ENCODE data around the gene STRIP2. TPM values are rescaled to one million over a fixed set of nuclear protein-coding genes. Genes with fewer than 3 reads are reported as not detected.
"Not testable (repeated sequence)": the region's sequence is repeated elsewhere in the genome, so short reads cannot be mapped to it uniquely, and the experiment has no call there.

The STRIP2 gene
- total and polyA plus RNA-seq, 7 experiments from 2014 or later = 0.14 to 21.4 (median 0.27) TPM; not detected in 3

- POLR2A ChIA-PET = no interaction called here
- Mint-ChIP-seq H3K4me3 (no peak overlapping the region), H3K27ac (no peak overlapping the region), H3K27me3 (peaks cover 0 to 2% (median 0%) of the 10 kb centered on the region in 5 donors), H3K4me1 (peaks cover 0 to 13% (median 5%) of the 10 kb centered on the region in 7 donors), H3K36me3 (no peaks in the 10 kb centered on the region), H3K9me3 (no peaks in the 10 kb centered on the region)
- intact Hi-C loops (cut with micrococcal nuclease) = no loop called here
- Histone ChIP-seq H3K9me3 (ENCODE audit: control insufficient read depth in 2 of 3, low read length in 3 of 3) (no peaks in the 10 kb centered on the region), H3K27ac (ENCODE audit: low read depth, low read length) (no peak overlapping the region), H3K4me3 (ENCODE audit: low read length) (no peak overlapping the region), H3K4me1 (ENCODE audit: control insufficient read depth in 2 of 2, insufficient read depth in 2 of 2, low read length in 2 of 2) (peaks cover 0 to 15% of the 10 kb centered on the region in 2 donors), H3K27me3 (ENCODE audit: control insufficient read depth in 2 of 2, insufficient read depth in 2 of 2, low read length in 2 of 2) (no peaks in the 10 kb centered on the region), H3K36me3 (ENCODE audit: control insufficient read depth in 2 of 3, insufficient read depth in 3 of 3, low read length in 3 of 3) (no peaks in the 10 kb centered on the region)
- CTCF ChIA-PET = no interaction called here
- ATAC-seq = no peak
- no peak for DNase-seq
These were observed 98.1 kb downstream of the STRIP2 start for GRCh38 chr7:129532375-129532774.

DNA sequence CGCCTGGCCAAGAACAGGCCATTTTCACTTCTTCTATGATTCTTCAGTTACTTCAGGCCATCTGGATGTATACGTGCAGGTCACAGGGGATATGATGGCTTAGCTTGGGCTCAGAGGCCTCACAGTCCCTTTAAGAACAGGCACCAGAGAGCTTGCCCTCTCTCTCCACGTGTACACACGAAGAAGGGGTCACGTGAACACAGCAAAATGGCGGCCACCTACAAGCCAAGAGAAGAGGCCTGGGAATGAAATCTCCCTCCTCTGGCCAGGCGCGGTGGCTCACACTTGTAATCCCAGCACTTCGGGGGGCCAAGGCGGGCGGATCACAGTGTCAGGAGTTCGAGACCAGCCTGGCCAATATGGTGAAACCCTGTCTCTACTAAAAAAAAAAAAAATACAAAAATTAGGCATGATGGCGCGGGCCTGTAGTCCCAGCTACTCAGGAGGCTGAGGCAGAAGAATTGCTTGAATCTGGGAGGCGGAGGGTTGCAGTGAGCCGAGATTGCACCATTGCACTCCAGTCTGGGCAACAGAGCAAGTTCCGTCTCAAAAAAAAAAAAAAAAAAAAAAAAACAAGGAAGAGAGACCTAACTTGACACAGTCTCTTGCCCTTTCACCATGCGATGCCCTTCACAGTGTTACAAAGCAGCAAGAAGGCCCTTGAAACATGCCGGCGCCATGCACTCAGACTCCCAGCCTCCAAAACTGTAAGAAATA is 100.5 kb downstream of the STRIP2 start:
- POLR2A ChIA-PET = interaction anchor here (0.6 kb wide), 1 partner anchor 1116 kb away, joined by 3 read pairs; no protein-coding TSS in a partner anchor
- peaks cover 0 to 13% (median 5%) of the 10 kb centered on the region in 7 donors for H3K4me1 Mint-ChIP-seq
- H3K4me1 ChIP-seq (ENCODE audit: control insufficient read depth in 2 of 2, insufficient read depth in 2 of 2, low read length in 2 of 2) = peaks cover 0 to 15% of the 10 kb centered on the region in 2 donors
- H3K4me3 Mint-ChIP-seq; H3K27me3 Mint-ChIP-seq; DNase-seq; H3K27ac ChIP-seq (ENCODE audit: low read depth, low read length); H3K9me3 Mint-ChIP-seq; H3K36me3 ChIP-seq (ENCODE audit: control insufficient read depth in 2 of 3, insufficient read depth in 3 of 3, low read length in 3 of 3); H3K9me3 ChIP-seq (ENCODE audit: control insufficient read depth in 2 of 3, low read length in 3 of 3); H3K4me3 ChIP-seq (ENCODE audit: low read length); intact Hi-C loops (cut with micrococcal nuclease); H3K27me3 ChIP-seq (ENCODE audit: control insufficient read depth in 2 of 2, insufficient read depth in 2 of 2, low read length in 2 of 2); H3K27ac Mint-ChIP-seq; H3K36me3 Mint-ChIP-seq; CTCF ChIA-PET; ATAC-seq: not testable (repeated sequence)

GRCh38 chr7:129535896-129536295 is 101.7 kb downstream of the STRIP2 start:
- Histone ChIP-seq H3K4me1 (ENCODE audit: control insufficient read depth in 2 of 2, insufficient read depth in 2 of 2, low read length in 2 of 2) (peaks cover 0 to 15% of the 10 kb centered on the region in 2 donors), H3K9me3 (ENCODE audit: control insufficient read depth in 2 of 3, low read length in 3 of 3) (no peaks in the 10 kb centered on the region), H3K4me3 (ENCODE audit: low read length) (no peak overlapping the region), H3K27ac (ENCODE audit: low read depth, low read length) (no peak overlapping the region), H3K36me3 (ENCODE audit: control insufficient read depth in 2 of 3, insufficient read depth in 3 of 3, low read length in 3 of 3) (no peaks in the 10 kb centered on the region), H3K27me3 (ENCODE audit: control insufficient read depth in 2 of 2, insufficient read depth in 2 of 2, low read length in 2 of 2) (no peaks in the 10 kb centered on the region)
- intact Hi-C loops (cut with micrococcal nuclease) = no loop called here
- H3K4me1 Mint-ChIP-seq = peaks cover 0 to 9% (median 5%) of the 10 kb centered on the region in 7 donors
- POLR2A ChIA-PET = interaction anchor here (0.6 to 0.7 kb wide), 2 partner anchors 21 to 99 kb away, joined by 3 to 6 read pairs; no protein-coding TSS in a partner anchor
- peak overlapping the region in 1 of 10 donors; percentile 21 for H3K4me3 Mint-ChIP-seq
- peaks cover 0 to under 1% (median 0%) of the 10 kb centered on the region in 5 donors for H3K27me3 Mint-ChIP-seq
- H3K9me3 Mint-ChIP-seq = peaks cover 0 to 4% (median 0%) of the 10 kb centered on the region in 11 donors
- H3K27ac Mint-ChIP-seq = peak overlapping the region in 2 of 9 donors; percentile 10 to 41
- peak; percentile 73 for ATAC-seq
- H3K36me3 Mint-ChIP-seq = no peaks in the 10 kb centered on the region
- CTCF ChIA-PET = no interaction called here
- no peak for DNase-seq

- Histone ChIP-seq H3K9me3 (ENCODE audit: control insufficient read depth in 2 of 3, low read length in 3 of 3) (no peaks in the 10 kb centered on the region), H3K4me1 (ENCODE audit: control insufficient read depth in 2 of 2, insufficient read depth in 2 of 2, low read length in 2 of 2) (peaks cover 0 to 15% of the 10 kb centered on the region in 2 donors), H3K27me3 (ENCODE audit: control insufficient read depth in 2 of 2, insufficient read depth in 2 of 2, low read length in 2 of 2) (no peaks in the 10 kb centered on the region), H3K27ac (ENCODE audit: low read depth, low read length) (no peak overlapping the region), H3K4me3 (ENCODE audit: low read length) (no peak overlapping the region), H3K36me3 (ENCODE audit: control insufficient read depth in 2 of 3, insufficient read depth in 3 of 3, low read length in 3 of 3) (no peaks in the 10 kb centered on the region)
- intact Hi-C loops (cut with micrococcal nuclease) = no loop called here
- Mint-ChIP-seq H3K4me3 (peak overlapping the region in 1 of 10 donors; percentile 21), H3K9me3 (peaks cover 0 to 4% (median 0%) of the 10 kb centered on the region in 11 donors), H3K4me1 (peaks cover 0 to 9% (median 4%) of the 10 kb centered on the region in 7 donors), H3K27me3 (peaks cover 0 to 4% (median 0%) of the 10 kb centered on the region in 5 donors), H3K27ac (peak overlapping the region in 1 of 9 donors; percentile 10), H3K36me3 (no peaks in the 10 kb centered on the region)
- ChIA-PET CTCF (no interaction called here), POLR2A (interaction anchor here (0.6 to 0.7 kb wide), 2 partner anchors 21 to 98 kb away, joined by 3 to 6 read pairs; no protein-coding TSS in a partner anchor)
- ATAC-seq = no peak
- DNase-seq = no peak
These were observed 102.1 kb downstream of the STRIP2 start for GRCh38 chr7:129536323-129536722.

Other genes with a start within 250 kb of the STRIP2 start
- gene SMO, start 245.8 kb upstream of the STRIP2 start, total RNA-seq = under 1 TPM in 2 of 5 experiments, not detected in 3; 0.11 to 0.22 TPM
- not detected for gene SMO, start 245.8 kb upstream of the STRIP2 start, polyA plus RNA-seq
- gene AHCYL2, start 209.4 kb upstream of the STRIP2 start, total RNA-seq = 10 to 100 TPM; 14.4 to 22.2 (median 20.4) TPM
- 10 to 100 TPM in 1 of 2 donors, 1 to 10 TPM in 1; 8.6 to 13.1 TPM for gene AHCYL2, start 209.4 kb upstream of the STRIP2 start, polyA plus RNA-seq
- gene SMKR1, start 68.1 kb downstream of the STRIP2 start, total RNA-seq = 1 to 10 TPM; 1.1 to 2.5 (median 1.4) TPM
- gene SMKR1, start 68.1 kb downstream of the STRIP2 start, polyA plus RNA-seq = 1 to 10 TPM; 5.1 to 6.3 TPM
- 10 to 100 TPM; 25.8 to 49.3 (median 35.3) TPM for gene NRF1, start 177.3 kb downstream of the STRIP2 start, total RNA-seq
- gene NRF1, start 177.3 kb downstream of the STRIP2 start, polyA plus RNA-seq = 10 to 100 TPM; 24.7 to 37.7 TPM